HG02759 (cell line): ENCODE measurements around the gene ITGA1.
A peak's percentile ranks its signal among the peaks of the same experiment; 100 is the strongest.
"Not testable (repeated sequence)": the region's sequence is repeated elsewhere in the genome, so short reads cannot be mapped to it uniquely, and the experiment has no call there.

Experiments
- ATAC-seq: cut with Tn5 transposase; IDR thresholded peaks from one replicate; pipeline ENCODE4 v1.9.1; 2021; ENCODE audit warnings: mild to moderate bottlenecking, moderate library complexity; ENCODE audit not compliant: unreplicated experiment

ITGA1 gene

DNA sequence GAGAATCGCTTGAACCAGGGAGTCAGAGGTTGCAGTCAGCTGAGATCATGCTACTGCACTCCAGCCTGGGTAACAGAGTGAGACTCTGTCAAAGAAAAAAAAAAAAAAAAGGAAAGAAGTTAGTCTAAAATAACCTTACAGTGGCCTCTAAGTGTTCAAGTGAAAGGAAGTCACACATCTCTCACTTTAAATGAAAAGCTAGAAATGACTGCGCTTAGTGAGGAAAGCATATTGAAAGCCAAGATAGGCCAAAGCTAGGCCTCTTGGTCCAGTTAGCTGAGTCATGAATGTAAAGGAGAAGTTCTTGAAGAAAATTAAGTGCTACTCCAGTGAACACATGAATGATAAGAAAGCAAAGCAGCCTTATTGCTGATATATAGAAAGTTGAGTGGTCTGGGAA lies 38.1 kb downstream of the ITGA1 start:
- peak; percentile 92 for ATAC-seq

- ATAC-seq, result no peak
Observed at GRCh38 chr5:52827815-52828214, 40.1 kb downstream of the ITGA1 start.

DNA sequence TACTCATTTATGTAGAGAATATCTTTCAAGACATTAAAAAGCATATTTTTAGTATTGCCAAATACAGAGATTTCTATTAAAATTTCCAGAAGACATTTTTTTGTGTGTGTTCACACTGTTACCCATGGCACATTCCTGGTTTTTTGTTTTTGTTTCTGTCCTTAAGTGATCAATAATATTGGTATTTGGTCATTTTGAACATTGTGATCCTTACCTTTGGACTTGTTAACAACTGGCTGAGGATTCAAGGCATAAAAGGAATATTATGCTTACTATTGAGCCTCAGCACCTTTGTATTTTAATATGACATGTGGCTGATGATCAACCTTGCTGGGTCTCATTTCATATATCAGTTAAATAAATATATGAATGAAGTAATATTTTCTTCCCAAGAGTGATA lies 41.9 kb downstream of the ITGA1 start:
- ATAC-seq, result no peak

GRCh38 chr5:52830650-52831049 lies 42.9 kb downstream of the ITGA1 start:
- ATAC-seq, result no peak

GRCh38 chr5:52831786-52832511 lies 44.2 kb downstream of the ITGA1 start:
- ATAC-seq, result no peak

- ATAC-seq, result no peak
Observed at GRCh38 chr5:52834320-52834719, 46.6 kb downstream of the ITGA1 start.

DNA sequence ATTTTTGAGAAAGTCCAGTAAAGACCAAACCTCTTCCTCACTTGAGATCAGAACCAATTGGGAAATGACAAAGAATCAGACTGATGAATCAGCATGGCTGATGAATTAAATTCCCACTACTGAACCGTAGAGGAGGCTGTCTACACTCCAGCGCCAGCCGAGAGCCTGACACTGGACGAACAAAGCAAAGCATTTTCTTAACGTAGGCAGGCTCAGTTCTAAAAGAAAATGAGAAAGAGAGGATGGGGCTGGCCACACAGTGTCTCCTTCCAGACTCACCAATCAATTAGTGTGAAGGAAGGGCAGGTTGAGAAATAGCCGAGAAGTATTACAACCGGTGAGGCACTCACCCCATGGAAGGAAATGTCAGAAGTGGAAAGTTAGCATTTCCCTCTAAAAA lies 49.4 kb downstream of the ITGA1 start:
- ATAC-seq, result no peak

DNA sequence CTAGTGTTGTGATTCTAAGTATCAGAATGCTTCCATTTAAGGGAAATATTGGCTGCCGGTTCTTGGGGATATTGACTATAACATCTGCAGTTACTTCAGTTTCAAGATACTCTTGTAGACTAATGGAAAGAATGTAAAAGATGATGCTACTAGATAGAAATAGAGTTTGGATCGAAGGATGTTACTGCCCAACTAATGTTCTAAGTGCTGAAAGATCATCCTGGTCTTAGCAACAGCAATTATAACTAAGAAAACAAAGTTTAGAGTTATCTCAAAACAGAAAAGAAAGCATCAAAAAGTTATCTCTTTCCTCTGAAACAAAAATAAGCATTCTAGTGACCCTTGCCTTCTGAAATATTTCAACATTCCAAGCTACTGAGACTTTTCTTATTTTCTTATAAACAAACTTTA lies 49.9 kb downstream of the ITGA1 start:
- ATAC-seq, result no peak

DNA sequence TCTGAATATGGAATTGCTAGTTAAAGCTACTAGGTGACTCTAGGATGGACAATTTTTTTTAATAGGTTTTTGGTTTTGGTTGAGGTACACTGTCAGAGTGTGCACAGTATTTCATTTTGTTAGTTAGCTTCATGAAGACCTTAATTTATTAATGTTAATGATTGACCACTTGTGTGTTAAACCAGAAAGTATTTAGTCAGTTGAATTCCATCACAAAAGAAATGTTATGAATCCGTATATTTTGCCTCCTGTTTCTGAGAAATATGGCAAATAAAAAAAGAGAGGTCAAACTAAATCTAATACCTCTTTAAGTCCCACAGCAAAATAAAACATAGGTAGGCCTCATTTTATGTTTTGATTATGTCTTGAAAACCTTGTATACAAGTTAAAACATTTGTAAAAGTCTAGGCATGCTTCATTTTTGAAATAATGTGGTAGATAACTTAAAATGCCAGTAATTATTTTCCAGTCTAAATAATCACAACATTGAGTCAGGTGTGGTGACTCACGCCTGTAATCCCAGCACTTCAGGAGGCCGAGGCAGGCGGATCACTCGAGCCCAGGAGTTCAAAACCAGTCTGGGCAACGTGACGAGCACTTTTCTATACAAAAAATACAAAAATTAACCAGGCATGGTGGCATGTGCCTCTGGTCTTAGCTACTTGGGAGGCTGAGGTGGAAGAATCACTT lies 50.8 kb downstream of the ITGA1 start:
- ATAC-seq, result no peak

DNA sequence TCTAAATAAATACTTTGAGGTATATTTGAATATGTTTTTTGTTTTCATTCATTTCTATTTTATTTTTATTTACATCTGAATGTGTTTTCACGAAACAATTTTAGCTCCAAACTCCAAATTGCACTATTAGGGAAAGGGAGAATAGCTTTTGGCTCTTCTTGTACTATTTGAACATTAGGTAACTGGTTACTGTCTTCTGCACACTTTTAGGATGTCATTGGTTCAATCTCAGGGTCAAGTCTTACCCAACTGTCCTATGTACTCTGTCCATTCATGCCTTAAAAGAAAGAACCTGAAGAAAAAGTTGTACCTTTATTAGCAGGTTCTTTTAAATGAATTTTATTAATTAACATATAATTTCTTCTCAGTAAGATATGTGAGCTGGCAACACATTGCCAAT lies 51.6 kb downstream of the ITGA1 start:
- no peak for ATAC-seq

GRCh38 chr5:52840277-52841050 lies 52.7 kb downstream of the ITGA1 start:
- no peak for ATAC-seq

DNA sequence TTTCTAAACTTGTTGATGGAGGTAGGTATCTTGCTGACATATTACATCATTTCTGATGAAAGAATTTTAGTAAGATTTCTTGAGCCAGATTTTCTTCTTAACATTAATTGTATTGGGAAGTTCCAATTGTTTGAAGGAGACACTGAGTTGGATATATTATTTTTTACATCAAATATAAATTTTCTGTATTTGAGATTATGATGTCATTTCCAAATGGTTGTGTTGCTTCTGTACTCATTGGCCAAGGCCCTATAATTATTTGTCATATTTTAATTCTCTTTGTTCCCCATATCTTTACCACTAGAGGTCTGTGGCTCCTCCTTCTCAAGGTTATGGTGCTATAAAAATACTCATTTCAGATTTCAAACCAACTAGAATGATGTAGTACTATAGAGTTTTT lies 53.4 kb downstream of the ITGA1 start:
- no peak for ATAC-seq

DNA sequence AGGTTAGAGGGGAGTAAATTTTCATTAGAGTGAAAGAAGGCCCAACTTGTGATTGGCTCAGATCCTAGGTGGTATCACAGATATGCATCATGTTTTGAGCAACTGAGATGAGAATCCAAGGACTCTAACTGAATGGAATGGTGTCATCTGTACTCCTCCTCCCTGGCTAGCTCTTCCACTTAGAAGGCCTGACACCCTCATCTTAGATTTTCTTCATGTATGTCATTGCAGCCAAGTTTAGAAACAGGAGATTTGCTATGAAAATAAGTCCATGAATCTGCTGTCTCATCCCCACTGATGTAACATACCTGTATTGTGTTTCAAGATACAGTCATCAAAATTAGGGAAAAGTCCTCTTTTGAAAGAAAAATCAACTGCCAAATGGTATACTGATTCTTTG lies 54.4 kb downstream of the ITGA1 start:
- ATAC-seq, result no peak

GRCh38 chr5:52844885-52845284 lies 57.2 kb downstream of the ITGA1 start:
- ATAC-seq, result no peak

GRCh38 chr5:52846182-52846842 lies 58.6 kb downstream of the ITGA1 start:
- ATAC-seq, result no peak

DNA sequence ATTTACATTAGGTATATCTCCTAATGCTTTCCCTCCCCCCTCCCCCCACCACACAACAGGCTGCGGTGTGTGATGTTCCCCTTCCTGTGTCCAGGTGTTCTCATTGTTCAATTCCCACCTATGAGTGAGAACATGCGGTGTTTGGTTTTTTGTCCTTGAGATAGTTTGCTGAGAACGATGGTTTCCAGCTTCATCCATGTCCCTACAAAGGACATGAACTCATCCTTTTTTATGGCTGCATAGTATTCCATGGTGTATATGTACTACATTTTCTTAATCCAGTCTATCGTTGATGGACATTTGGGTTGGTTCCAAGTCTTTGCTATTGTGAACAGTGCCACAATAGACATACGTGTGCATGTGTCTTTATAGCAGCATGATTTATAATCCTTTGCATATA lies 61.0 kb downstream of the ITGA1 start:
- ATAC-seq, result not testable (repeated sequence)

- no peak for ATAC-seq
Observed at GRCh38 chr5:52849544-52849943, 61.8 kb downstream of the ITGA1 start.

DNA sequence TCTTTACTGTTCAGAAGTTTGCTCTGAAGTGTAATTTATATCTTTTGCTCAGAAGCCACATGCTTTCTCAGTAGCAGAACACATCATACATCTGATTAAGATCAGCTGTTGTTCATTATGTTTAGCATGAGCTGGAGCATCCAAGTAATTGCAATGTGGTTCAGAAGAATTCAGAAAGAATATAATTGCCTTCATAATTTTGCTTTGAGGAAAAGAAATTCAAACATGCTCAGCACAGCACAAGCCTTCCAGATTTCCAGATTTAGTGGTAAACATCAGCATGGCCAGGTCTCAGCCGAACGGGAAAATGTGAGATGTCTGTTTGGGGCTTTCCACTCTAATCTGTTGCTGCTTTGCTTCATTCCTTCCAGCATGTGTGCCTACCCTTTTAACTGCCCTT lies 65.9 kb downstream of the ITGA1 start:
- no peak for ATAC-seq

DNA sequence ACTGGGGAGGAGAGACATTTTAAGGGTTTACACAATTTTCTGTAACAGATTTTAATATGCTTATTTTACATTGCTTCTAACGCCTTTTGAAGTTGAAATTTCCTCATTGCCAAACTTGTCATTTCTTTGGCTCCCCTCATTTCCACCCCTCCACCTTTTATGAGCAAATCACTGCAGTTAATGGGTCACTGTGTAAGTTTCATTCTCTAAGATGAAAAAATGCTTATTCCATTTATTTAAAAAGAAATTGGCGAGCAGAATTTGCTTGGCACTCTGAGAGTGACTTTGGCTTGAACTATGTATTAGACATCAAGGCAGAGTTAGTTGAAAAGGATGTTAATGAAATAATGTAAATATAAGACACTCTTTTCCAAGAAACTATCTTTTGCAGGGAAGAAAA lies 66.6 kb downstream of the ITGA1 start:
- ATAC-seq, result no peak

DNA sequence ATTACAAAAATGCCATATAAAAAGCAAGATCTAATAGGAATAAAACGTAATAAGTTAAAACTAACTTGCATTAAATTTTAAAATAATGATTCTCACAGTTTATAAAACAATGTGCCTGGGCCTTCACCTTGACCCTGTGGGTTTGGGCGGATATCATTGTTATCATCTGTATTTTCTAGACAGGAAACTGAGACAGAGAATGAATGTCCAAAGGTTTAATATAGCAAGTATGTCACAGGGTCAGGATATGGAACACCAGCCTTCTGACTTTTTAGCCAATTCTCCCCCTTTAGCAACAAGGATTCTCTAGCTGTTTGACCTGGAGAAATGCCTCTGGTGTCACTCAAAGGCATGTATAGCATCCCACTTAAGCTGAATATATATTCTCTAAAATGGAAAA lies 67.2 kb downstream of the ITGA1 start:
- ATAC-seq, result no peak

GRCh38 chr5:52856564-52856963 lies 68.8 kb downstream of the ITGA1 start:
- ATAC-seq, result peak; percentile 93
